Esophagus muscularis mucosa (tissue), 4 donors: ENCODE results near the gene TWNK.

Source experiments
- CTCF ChIP-seq, 3 experiments: fragments of 200-600 bp in 2 of 3; fragments of 450-650 bp in 1 of 3; sonication (generic) in 2 of 3; IDR thresholded peaks; one replicate each; pipeline ENCODE4 v1.5.1; 2017 to 2019; ENCODE audit warnings: antibody characterized with exemption in 3 of 3, mild to moderate bottlenecking in 2 of 3, moderate library complexity in 1 of 3
- EP300 ChIP-seq: sonication (generic); formaldehyde crosslinking; IDR thresholded peaks from one replicate; pipeline ENCODE4 v1.6.1; 2017; ENCODE audit warnings: antibody characterized with exemption
- POLR2A ChIP-seq: fragments of 450-650 bp; IDR thresholded peaks from one replicate; pipeline ENCODE4 v1.6.1; 2017; ENCODE audit warnings: antibody characterized with exemption, moderate library complexity, mild to moderate bottlenecking, low read depth
- POLR2AphosphoS5 ChIP-seq, 2 donors: sonication (generic); formaldehyde crosslinking; IDR thresholded peaks; one replicate each; pipeline ENCODE4 v1.6.1; 2017; ENCODE audit warnings: antibody characterized with exemption in 2 of 2

- TF ChIP-seq CTCF (IDR thresholded peaks at IDR 0.05) (no peak), POLR2A (peak; percentile 29), POLR2AphosphoS5 (IDR thresholded peaks at IDR 0.05) (peak; percentile 76 to 87), EP300 (no peak)
Observed at GRCh38 chr10:101042667-101043362, 55.5 kb downstream of the TWNK start.
